WI38 (cell line): ENCODE results near the gene PCP4.

ENCODE experiments used
- H3K4me3 ChIP-seq: 2 replicates; pipeline ENCODE4 v1.5.1; 2011; ENCODE audit warnings: low read depth, mild to moderate bottlenecking, control low read depth, low read length
- CTCF ChIP-seq: IDR thresholded peaks from 2 replicates; pipeline ENCODE4 v1.5.1; 2012; ENCODE audit warnings: low read depth, mild to moderate bottlenecking, control low read depth, low read length

Gene PCP4

GRCh38 chr21:39866093-39866492 is 1.1 kb upstream of the PCP4 start:
- no peak for TF ChIP-seq CTCF
- no peak overlapping the region for H3K4me3 ChIP-seq

GRCh38 chr21:39869141-39869818 is 2.0 kb downstream of the PCP4 start:
- TF ChIP-seq CTCF: no peak
- no peak overlapping the region for H3K4me3 ChIP-seq

- no peak for TF ChIP-seq CTCF
- H3K4me3 ChIP-seq: no peak overlapping the region
Observed at GRCh38 chr21:39873687-39874086, 6.4 kb downstream of the PCP4 start.

GRCh38 chr21:39874206-39874605 is 7.0 kb downstream of the PCP4 start:
- no peak for TF ChIP-seq CTCF
- H3K4me3 ChIP-seq: no peak overlapping the region

- TF ChIP-seq CTCF: no peak
- no peak overlapping the region for H3K4me3 ChIP-seq
Observed at GRCh38 chr21:39874759-39875158, 7.5 kb downstream of the PCP4 start.

- TF ChIP-seq CTCF: no peak
- no peak overlapping the region for H3K4me3 ChIP-seq
Observed at GRCh38 chr21:39881661-39882060, 14.4 kb downstream of the PCP4 start.

- no peak overlapping the region for H3K4me3 ChIP-seq
- no peak for TF ChIP-seq CTCF
Observed at GRCh38 chr21:39882151-39882838, 15.1 kb downstream of the PCP4 start.
